ENCODE measurements around the gene EIF3I. TPM values are rescaled to one million over a fixed set of nuclear protein-coding genes. Genes with fewer than 3 reads are reported as not detected.

EIF3I gene
- total RNA-seq, 6 donors from 2014 or later, result 62.9 to 173 (median 109) TPM

GRCh38 chr1:32265846-32266245 is 43.6 kb downstream of the EIF3I start:
- WGBS, 2 donors, result 95 to 98% methylated on average over 9 of the region's 9 CpGs
- Histone ChIP-seq H3K36me3 (no peaks in the 10 kb centered on the region), H3K27me3 (no peaks in the 10 kb centered on the region), H3K4me1 (peaks cover 0 to 4% (median 0%) of the 10 kb centered on the region in 4 donors), H3K4me3 (no peak overlapping the region), H3K9me3 (no peaks in the 10 kb centered on the region), H3K27ac (no peak overlapping the region)
- no peak for DNase-seq
- TF ChIP-seq POLR2AphosphoS5 (IDR thresholded peaks at IDR 0.05), result no peak
- no peak for ATAC-seq (ENCODE audit: low FRiP score in 2 of 2)

- Histone ChIP-seq H3K27me3 (no peaks in the 10 kb centered on the region), H3K36me3 (no peaks in the 10 kb centered on the region), H3K27ac (no peak overlapping the region), H3K9me3 (no peaks in the 10 kb centered on the region), H3K4me3 (no peak overlapping the region), H3K4me1 (peaks cover 0 to 4% (median 0%) of the 10 kb centered on the region in 4 donors)
- ATAC-seq (ENCODE audit: low FRiP score in 2 of 2) (no peak), DNase-seq (no peak)
- TF ChIP-seq POLR2AphosphoS5 (IDR thresholded peaks at IDR 0.05), result no peak
- no peak for TF ChIP-seq CTCF (IDR thresholded peaks at IDR 0.05)
- TF ChIP-seq EP300 (IDR thresholded peaks at IDR 0.05), result no peak
- no peak for TF ChIP-seq POLR2A (IDR thresholded peaks at IDR 0.05)
- WGBS, 2 donors, result 54 to 61% methylated on average over 7 of the region's 7 CpGs
Measured at GRCh38 chr1:32266921-32267591, 44.8 kb downstream of the EIF3I start.

DNA sequence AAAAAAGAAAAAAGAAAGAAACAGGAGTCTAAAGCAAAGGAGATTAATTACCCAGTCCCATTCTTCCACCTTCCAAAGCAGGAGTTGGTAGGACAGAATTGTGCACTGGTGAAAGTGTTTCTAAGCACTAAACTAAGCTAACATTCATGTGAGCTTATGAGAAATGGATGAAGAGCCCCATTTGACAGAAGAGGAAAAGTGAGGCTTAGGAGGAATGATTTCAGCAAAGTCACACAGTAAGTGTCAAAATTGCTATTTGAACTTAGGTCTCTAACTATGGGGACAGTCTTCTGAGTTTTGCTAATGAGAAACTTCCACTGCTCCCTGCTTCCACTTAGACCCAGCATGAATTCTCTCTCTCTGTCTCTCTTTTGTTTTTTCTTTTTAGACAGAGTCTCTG is 47.5 kb downstream of the EIF3I start:
- Histone ChIP-seq H3K36me3 (no peaks in the 10 kb centered on the region), H3K9me3 (no peaks in the 10 kb centered on the region), H3K4me3 (no peak overlapping the region), H3K27me3 (peaks cover 0 to 1% (median 0%) of the 10 kb centered on the region in 4 donors), H3K27ac (no peak overlapping the region), H3K4me1 (peaks cover 0 to 4% (median 0%) of the 10 kb centered on the region in 4 donors)
- TF ChIP-seq EP300 (IDR thresholded peaks at IDR 0.05), result no peak
- TF ChIP-seq POLR2AphosphoS5 (IDR thresholded peaks at IDR 0.05), result no peak
- DNase-seq (no peak), ATAC-seq (ENCODE audit: low FRiP score in 2 of 2) (no peak)

- TF ChIP-seq EP300 (IDR thresholded peaks at IDR 0.05) (no peak), POLR2AphosphoS5 (IDR thresholded peaks at IDR 0.05) (no peak)
- WGBS, 2 donors, result 77 to 85% methylated on average over 7 of the region's 7 CpGs
- ATAC-seq (ENCODE audit: low FRiP score in 2 of 2), result peak in 1 of 2 donors; percentile 7
Measured at GRCh38 chr1:32272557-32273390, 50.6 kb downstream of the EIF3I start.

GRCh38 chr1:32273391-32274208 is 51.4 kb downstream of the EIF3I start:
- H3K4me3 ChIP-seq, result no peak overlapping the region
- DNase-seq (peak in 1 of 2 donors; percentile 29), ATAC-seq (ENCODE audit: low FRiP score in 2 of 2) (no peak)
- H3K4me1 ChIP-seq, result peaks cover 0 to 6% (median 3%) of the 10 kb centered on the region in 4 donors
- TF ChIP-seq POLR2AphosphoS5 (IDR thresholded peaks at IDR 0.05) (no peak), CTCF (IDR thresholded peaks at IDR 0.05) (no peak), EP300 (IDR thresholded peaks at IDR 0.05) (no peak), POLR2A (IDR thresholded peaks at IDR 0.05) (no peak)
- no peak overlapping the region for H3K27ac ChIP-seq
- no peaks in the 10 kb centered on the region for H3K36me3 ChIP-seq
- H3K27me3 ChIP-seq, result peaks cover 0 to 14% (median 0%) of the 10 kb centered on the region in 4 donors
- H3K9me3 ChIP-seq, result no peaks in the 10 kb centered on the region
- 44% methylated on average over 9 to 10 of the region's 10 CpGs for WGBS, 2 donors

More at GRCh38 chr1:32272557-32273390, 50.6 kb downstream of the EIF3I start:
- no peaks in the 10 kb centered on the region for H3K9me3 ChIP-seq
- H3K27ac ChIP-seq, result no peak overlapping the region
- H3K36me3 ChIP-seq, result no peaks in the 10 kb centered on the region
- H3K27me3 ChIP-seq, result peaks cover 0 to 14% (median 0%) of the 10 kb centered on the region in 4 donors
- no peak overlapping the region for H3K4me3 ChIP-seq
- H3K4me1 ChIP-seq, result peaks cover 0 to 6% (median 3%) of the 10 kb centered on the region in 4 donors
- DNase-seq, result no peak

Measured in upper lobe of left lung (tissue), 6 donors.